Amniotic epithelial cell (primary cell): ENCODE results near the gene CLDN2.

Source experiments
- DNase-seq: peaks from one replicate; pipeline ENCODE4 v3.0.0-alpha.2; 2010; ENCODE audit warnings: low read depth

Gene CLDN2

GRCh38 chrX:106919932-106920452, at the start of gene CLDN2:
Gene CLDN2, plus strand, starts transcription at chrX:106920402. Its CDS starts 7,827 bp downstream, at chrX:106928229.
- DNase-seq, result no peak

GRCh38 chrX:106872796-106873195, 47.4 kb upstream of the CLDN2 start:
- peak; percentile 75 for DNase-seq

- DNase-seq, result peak; percentile 24
Observed at GRCh38 chrX:106874075-106874474, 46.1 kb upstream of the CLDN2 start.

- DNase-seq, result peak; percentile 10
Observed at GRCh38 chrX:106875151-106875550, 45.1 kb upstream of the CLDN2 start.

- DNase-seq, result no peak
Observed at GRCh38 chrX:106889468-106889867, 30.7 kb upstream of the CLDN2 start.

GRCh38 chrX:106891762-106892460, 28.3 kb upstream of the CLDN2 start:
- no peak for DNase-seq

- DNase-seq, result peak; percentile 69
Observed at GRCh38 chrX:106894392-106894909, 25.8 kb upstream of the CLDN2 start.

GRCh38 chrX:106894978-106895452, 25.2 kb upstream of the CLDN2 start:
- DNase-seq, result peak; percentile 77

GRCh38 chrX:106897259-106897658, 22.9 kb upstream of the CLDN2 start:
- peak; percentile 73 for DNase-seq

- DNase-seq, result peak; percentile 63
Observed at GRCh38 chrX:106898462-106898861, 21.7 kb upstream of the CLDN2 start.

- DNase-seq, result no peak
Observed at GRCh38 chrX:106899276-106899675, 20.9 kb upstream of the CLDN2 start.

GRCh38 chrX:106899841-106900240, 20.4 kb upstream of the CLDN2 start:
- DNase-seq, result no peak

GRCh38 chrX:106901341-106901740, 18.9 kb upstream of the CLDN2 start:
- DNase-seq, result no peak

- no peak for DNase-seq
Observed at GRCh38 chrX:106901781-106902219, 18.4 kb upstream of the CLDN2 start.

GRCh38 chrX:106902684-106903083, 17.5 kb upstream of the CLDN2 start:
- DNase-seq, result no peak

- no peak for DNase-seq
Observed at GRCh38 chrX:106903291-106903824, 16.8 kb upstream of the CLDN2 start, which contains the start of gene RIPPLY1. Gene RIPPLY1, minus strand, starts transcription at chrX:106903341. Its CDS starts 54 bp downstream, at chrX:106903287.

GRCh38 chrX:106903856-106904528, 16.2 kb upstream of the CLDN2 start:
- no peak for DNase-seq

- no peak for DNase-seq
Observed at GRCh38 chrX:106905064-106905708, 15.0 kb upstream of the CLDN2 start.

GRCh38 chrX:106906361-106906760, 13.8 kb upstream of the CLDN2 start:
- peak; percentile 28 for DNase-seq

GRCh38 chrX:106912864-106913263, 7.3 kb upstream of the CLDN2 start:
- DNase-seq, result peak; percentile 25

- DNase-seq, result peak; percentile 80
Observed at GRCh38 chrX:106917830-106918500, 2.2 kb upstream of the CLDN2 start.
